ENCODE data around the gene ERC2.
"Not testable (repeated sequence)": the region's sequence is repeated elsewhere in the genome, so short reads cannot be mapped to it uniquely, and the experiment has no call there.

The ERC2 gene

GRCh38 chr3:56081246-56081645, 387.0 kb downstream of the ERC2 start:
- in situ Hi-C loops (cut with MboI; ENCODE audit: low sequenced_read_pairs): no loop called here

- in situ Hi-C loops (cut with MboI; ENCODE audit: low sequenced_read_pairs): no loop called here
Measured at GRCh38 chr3:56076746-56077145, 391.5 kb downstream of the ERC2 start.

GRCh38 chr3:56075089-56075488, 393.2 kb downstream of the ERC2 start:
- in situ Hi-C loops (cut with MboI; ENCODE audit: low sequenced_read_pairs): no loop called here

GRCh38 chr3:56069766-56070165, 398.5 kb downstream of the ERC2 start:
- in situ Hi-C loops (cut with MboI; ENCODE audit: low sequenced_read_pairs): no loop called here

GRCh38 chr3:56066405-56066804, 401.9 kb downstream of the ERC2 start:
- in situ Hi-C loops (cut with MboI; ENCODE audit: low sequenced_read_pairs): not testable (repeated sequence)

- in situ Hi-C loops (cut with MboI; ENCODE audit: low sequenced_read_pairs): no loop called here
Measured at GRCh38 chr3:56064684-56065083, 403.6 kb downstream of the ERC2 start.

- in situ Hi-C loops (cut with MboI; ENCODE audit: low sequenced_read_pairs): no loop called here
Measured at GRCh38 chr3:56061279-56061626, 407.0 kb downstream of the ERC2 start.

GRCh38 chr3:56060521-56061278, 407.6 kb downstream of the ERC2 start:
- in situ Hi-C loops (cut with MboI; ENCODE audit: low sequenced_read_pairs): no loop called here

- in situ Hi-C loops (cut with MboI; ENCODE audit: low sequenced_read_pairs): no loop called here
Measured at GRCh38 chr3:56059731-56060130, 408.5 kb downstream of the ERC2 start.

- in situ Hi-C loops (cut with MboI; ENCODE audit: low sequenced_read_pairs): no loop called here
Measured at GRCh38 chr3:56055951-56056350, 412.3 kb downstream of the ERC2 start.

GRCh38 chr3:56055546-56055945, 412.7 kb downstream of the ERC2 start:
- in situ Hi-C loops (cut with MboI; ENCODE audit: low sequenced_read_pairs): no loop called here

- in situ Hi-C loops (cut with MboI; ENCODE audit: low sequenced_read_pairs): no loop called here
Measured at GRCh38 chr3:56054844-56055243, 413.4 kb downstream of the ERC2 start.

GRCh38 chr3:56053727-56054126, 414.5 kb downstream of the ERC2 start:
- in situ Hi-C loops (cut with MboI; ENCODE audit: low sequenced_read_pairs): no loop called here

GRCh38 chr3:56052188-56052587, 416.1 kb downstream of the ERC2 start:
- in situ Hi-C loops (cut with MboI; ENCODE audit: low sequenced_read_pairs): no loop called here

- in situ Hi-C loops (cut with MboI; ENCODE audit: low sequenced_read_pairs): no loop called here
Measured at GRCh38 chr3:56051052-56051451, 417.2 kb downstream of the ERC2 start.

GRCh38 chr3:56048946-56049345, 419.3 kb downstream of the ERC2 start:
- in situ Hi-C loops (cut with MboI; ENCODE audit: low sequenced_read_pairs): no loop called here

- in situ Hi-C loops (cut with MboI; ENCODE audit: low sequenced_read_pairs): no loop called here
Measured at GRCh38 chr3:56048331-56048730, 419.9 kb downstream of the ERC2 start.

GRCh38 chr3:56042326-56042951, 425.8 kb downstream of the ERC2 start:
- in situ Hi-C loops (cut with MboI; ENCODE audit: low sequenced_read_pairs): no loop called here

GRCh38 chr3:56025326-56025725, 442.9 kb downstream of the ERC2 start:
- in situ Hi-C loops (cut with MboI; ENCODE audit: low sequenced_read_pairs): no loop called here

- in situ Hi-C loops (cut with MboI; ENCODE audit: low sequenced_read_pairs): no loop called here
Measured at GRCh38 chr3:56023546-56023945, 444.7 kb downstream of the ERC2 start.

GRCh38 chr3:56022619-56023018, 445.6 kb downstream of the ERC2 start:
- in situ Hi-C loops (cut with MboI; ENCODE audit: low sequenced_read_pairs): no loop called here

- in situ Hi-C loops (cut with MboI; ENCODE audit: low sequenced_read_pairs): no loop called here
Measured at GRCh38 chr3:56019490-56020146, 448.6 kb downstream of the ERC2 start.
